WTC11 (cell line): ENCODE results near the gene UCK1. TPM values are rescaled to one million over a fixed set of nuclear protein-coding genes. Genes with fewer than 3 reads are reported as not detected.

Source experiments
- ATAC-seq: fragments of 200-7000 bp; cut with Tn5 transposase; 2 replicates; pipeline ENCODE4 v1.10.0; 2021; ENCODE audit warnings: mild to moderate bottlenecking, moderate library complexity
- CTCF ChIA-PET: fragments of 300-600 bp; sonication (Branson Sonifier 250); formaldehyde crosslinking; loops from one replicate; lab custom pipeline; 2021; ENCODE audit warnings: antibody characterized with exemption; lab: Charles Lee
- POLR2A ChIA-PET: fragments of 350-600 bp; sonication (Branson Sonifier 250); formaldehyde crosslinking; loops from one replicate; lab custom pipeline; 2021; ENCODE audit warnings: antibody characterized with exemption; lab: Charles Lee
- DNase-seq: peaks from one replicate; pipeline ENCODE4 v3.0.0; 2021; ENCODE audit warnings: low spot score
- H3K27ac Mint-ChIP-seq: 2 replicates; pipeline ENCODE4 v1.8.0; 2021; ENCODE audit warnings: mixed read lengths
- H3K27me3 Mint-ChIP-seq: 2 replicates; pipeline ENCODE4 v1.8.0; 2021; ENCODE audit warnings: low read depth, mild to moderate bottlenecking, moderate library complexity, mixed read lengths
- H3K36me3 Mint-ChIP-seq: 2 replicates; pipeline ENCODE4 v1.8.0; 2021; ENCODE audit warnings: mixed read lengths
- H3K4me1 Mint-ChIP-seq: 2 replicates; pipeline ENCODE4 v1.8.0; 2022; ENCODE audit warnings: mixed read lengths
- H3K4me3 Mint-ChIP-seq: 2 replicates; pipeline ENCODE4 v1.8.0; 2021; ENCODE audit warnings: mild to moderate bottlenecking, moderate library complexity, mixed read lengths
- H3K9me3 Mint-ChIP-seq: 2 replicates; pipeline ENCODE4 v1.8.0; 2021; ENCODE audit warnings: mixed read lengths
- ELF4 ChIP-seq: sonication (generic); formaldehyde crosslinking; IDR thresholded peaks from 2 replicates; pipeline ENCODE4 v1.8.1; 2022; ENCODE audit warnings: low read depth, mild to moderate bottlenecking, moderate library complexity, missing genetic modification reagents
- ESRRA ChIP-seq: sonication (generic); formaldehyde crosslinking; IDR thresholded peaks from 2 replicates; pipeline ENCODE4 v1.8.1; 2022; ENCODE audit warnings: mild to moderate bottlenecking, missing genetic modification reagents, borderline replicate concordance
- ETV6 ChIP-seq: sonication (generic); formaldehyde crosslinking; IDR thresholded peaks from 2 replicates; pipeline ENCODE4 v1.8.1; 2022; ENCODE audit warnings: mild to moderate bottlenecking, missing genetic modification reagents
- FOXP1 ChIP-seq: sonication (generic); formaldehyde crosslinking; IDR thresholded peaks from 2 replicates; pipeline ENCODE4 v1.8.0; 2022; ENCODE audit warnings: missing genetic modification reagents, mild to moderate bottlenecking, moderate library complexity, borderline replicate concordance
- IRF2 ChIP-seq: sonication (generic); formaldehyde crosslinking; IDR thresholded peaks from 2 replicates; pipeline ENCODE4 v1.8.0; 2022; ENCODE audit warnings: low read depth, missing genetic modification reagents, borderline replicate concordance
- KAT7 ChIP-seq: sonication (generic); formaldehyde crosslinking; IDR thresholded peaks from 2 replicates; pipeline ENCODE4 v1.8.1; 2023; ENCODE audit warnings: missing genetic modification reagents, mild to moderate bottlenecking, borderline replicate concordance
- NFE2L1 ChIP-seq: sonication (generic); formaldehyde crosslinking; IDR thresholded peaks from 2 replicates; pipeline ENCODE4 v1.8.1; 2023; ENCODE audit warnings: missing genetic modification reagents
- PRRX2 ChIP-seq: fragments of 250-450 bp; sonication (Bioruptor Pico); IDR thresholded peaks from 2 replicates; pipeline ENCODE4 v1.8.0; 2021; ENCODE audit warnings: mild to moderate bottlenecking
- SP1 ChIP-seq: sonication (generic); formaldehyde crosslinking; conservative IDR thresholded peaks from 2 replicates; pipeline ENCODE4 v1.8.1; 2022; ENCODE audit warnings: missing genetic modification reagents
- TEAD1 ChIP-seq: sonication (generic); formaldehyde crosslinking; IDR thresholded peaks from 2 replicates; pipeline ENCODE4 v1.8.0; 2022; ENCODE audit warnings: mild to moderate bottlenecking, missing genetic modification reagents
- ZNF138 ChIP-seq: sonication (generic); formaldehyde crosslinking; conservative IDR thresholded peaks from 2 replicates; pipeline ENCODE4 v1.8.1; 2022; ENCODE audit warnings: mild to moderate bottlenecking, moderate library complexity, missing genetic modification reagents
- ZNF317 ChIP-seq: sonication (generic); formaldehyde crosslinking; IDR thresholded peaks from 2 replicates; pipeline ENCODE4 v1.8.1; 2023; ENCODE audit warnings: low read depth, mild to moderate bottlenecking, moderate library complexity, missing genetic modification reagents, borderline replicate concordance
- ZNF416 ChIP-seq: fragments of 250-450 bp; sonication (Bioruptor Pico); IDR thresholded peaks from 2 replicates; pipeline ENCODE4 v1.9.0; 2021; ENCODE audit warnings: mild to moderate bottlenecking, inconsistent platforms
- total RNA-seq: library from RNA; stranded (reverse); gene quantifications from 3 replicates; pipeline ENCODE4 v1.2.3, GENCODE V29; 2021
- TF ChIP-seq, protein P1 (sequence below): sonication (generic); formaldehyde crosslinking; IDR thresholded peaks from 2 replicates; pipeline ENCODE4 v1.8.0; 2023; ENCODE audit warnings: mild to moderate bottlenecking, missing genetic modification reagents
- TF ChIP-seq, protein P2 (sequence below): sonication (generic); formaldehyde crosslinking; IDR thresholded peaks from 2 replicates; pipeline ENCODE4 v1.8.1; 2022; ENCODE audit warnings: mild to moderate bottlenecking, missing genetic modification reagents, moderate library complexity, borderline replicate concordance
- TF ChIP-seq, protein P3 (sequence below): sonication (generic); formaldehyde crosslinking; IDR thresholded peaks from 2 replicates; pipeline ENCODE4 v1.8.1; 2022; ENCODE audit warnings: low read depth, mild to moderate bottlenecking, moderate library complexity, missing genetic modification reagents, borderline replicate concordance
- TF ChIP-seq, protein P4 (sequence below): sonication (generic); formaldehyde crosslinking; IDR thresholded peaks from 2 replicates; pipeline ENCODE4 v1.8.1; 2023; ENCODE audit warnings: mild to moderate bottlenecking, moderate library complexity, missing genetic modification reagents
- TF ChIP-seq, protein P5 (sequence below): sonication (generic); formaldehyde crosslinking; IDR thresholded peaks from 2 replicates; pipeline ENCODE4 v1.8.1; 2023; ENCODE audit warnings: mild to moderate bottlenecking, missing genetic modification reagents, moderate library complexity
- TF ChIP-seq, protein P6 (sequence below): sonication (generic); formaldehyde crosslinking; IDR thresholded peaks from 2 replicates; pipeline ENCODE4 v1.8.1; 2023; ENCODE audit warnings: mild to moderate bottlenecking, missing genetic modification reagents
- TF ChIP-seq, protein P7 (sequence below): sonication (generic); formaldehyde crosslinking; conservative IDR thresholded peaks from 2 replicates; pipeline ENCODE4 v1.8.1; 2023; ENCODE audit warnings: mild to moderate bottlenecking, low read depth, missing genetic modification reagents, moderate library complexity

UCK1 gene
- total RNA-seq, 1 experiment from 2014 or later = 29.6 TPM

DNA sequence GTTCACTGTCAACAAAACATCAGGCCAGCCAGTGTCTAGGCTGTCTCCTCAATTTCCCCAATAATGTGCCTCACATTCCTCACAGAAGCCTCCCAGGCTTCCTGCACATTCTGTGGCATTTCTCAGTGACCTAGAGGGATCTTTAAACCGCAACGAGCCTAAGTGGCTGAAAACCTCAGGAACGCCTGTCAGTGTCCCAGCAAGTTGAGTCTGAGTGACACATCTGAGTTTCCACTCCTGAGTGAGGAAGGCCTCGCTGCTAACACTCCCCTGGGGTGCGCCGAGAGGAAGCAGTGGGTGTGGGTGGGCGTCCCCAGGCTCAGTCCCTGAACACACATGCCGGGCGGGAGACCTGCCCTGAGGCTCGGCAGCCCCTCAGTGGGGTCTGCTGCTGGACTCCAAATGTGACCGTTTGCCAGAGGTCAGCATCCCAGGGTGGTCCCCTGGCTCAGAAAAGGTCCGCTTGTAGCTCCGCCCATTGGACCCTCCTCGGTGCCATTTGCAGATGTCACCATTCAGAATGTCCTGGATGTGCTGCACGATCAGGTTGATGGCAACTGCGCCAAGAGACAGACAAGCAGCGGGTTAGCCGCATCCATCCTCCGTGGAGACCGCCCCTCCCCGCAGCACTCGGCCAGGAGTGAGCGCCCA lies 6.3 kb downstream of the UCK1 start:
- ChIA-PET CTCF (no interaction called here), POLR2A (interaction anchor here (0.6 kb wide), 1 partner anchor 13 kb away, joined by 3 read pairs; no protein-coding TSS in a partner anchor)
- peaks cover 57% of the 10 kb centered on the region for H3K36me3 Mint-ChIP-seq
- no peak overlapping the region for H3K4me3 Mint-ChIP-seq
- no peaks in the 10 kb centered on the region for H3K9me3 Mint-ChIP-seq
- TF ChIP-seq, protein P1, sequence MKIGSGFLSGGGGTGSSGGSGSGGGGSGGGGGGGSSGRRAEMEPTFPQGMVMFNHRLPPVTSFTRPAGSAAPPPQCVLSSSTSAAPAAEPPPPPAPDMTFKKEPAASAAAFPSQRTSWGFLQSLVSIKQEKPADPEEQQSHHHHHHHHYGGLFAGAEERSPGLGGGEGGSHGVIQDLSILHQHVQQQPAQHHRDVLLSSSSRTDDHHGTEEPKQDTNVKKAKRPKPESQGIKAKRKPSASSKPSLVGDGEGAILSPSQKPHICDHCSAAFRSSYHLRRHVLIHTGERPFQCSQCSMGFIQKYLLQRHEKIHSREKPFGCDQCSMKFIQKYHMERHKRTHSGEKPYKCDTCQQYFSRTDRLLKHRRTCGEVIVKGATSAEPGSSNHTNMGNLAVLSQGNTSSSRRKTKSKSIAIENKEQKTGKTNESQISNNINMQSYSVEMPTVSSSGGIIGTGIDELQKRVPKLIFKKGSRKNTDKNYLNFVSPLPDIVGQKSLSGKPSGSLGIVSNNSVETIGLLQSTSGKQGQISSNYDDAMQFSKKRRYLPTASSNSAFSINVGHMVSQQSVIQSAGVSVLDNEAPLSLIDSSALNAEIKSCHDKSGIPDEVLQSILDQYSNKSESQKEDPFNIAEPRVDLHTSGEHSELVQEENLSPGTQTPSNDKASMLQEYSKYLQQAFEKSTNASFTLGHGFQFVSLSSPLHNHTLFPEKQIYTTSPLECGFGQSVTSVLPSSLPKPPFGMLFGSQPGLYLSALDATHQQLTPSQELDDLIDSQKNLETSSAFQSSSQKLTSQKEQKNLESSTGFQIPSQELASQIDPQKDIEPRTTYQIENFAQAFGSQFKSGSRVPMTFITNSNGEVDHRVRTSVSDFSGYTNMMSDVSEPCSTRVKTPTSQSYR (CRISPR knock-in tag) = no peak
- TF ChIP-seq IRF2 (CRISPR knock-in tag) (no peak), KAT7 (CRISPR knock-in tag) (no peak), ZNF317 (no peak), PRRX2 (CRISPR knock-in tag) (no peak), ELF4 (CRISPR knock-in tag) (no peak), ZNF138 (CRISPR knock-in tag) (no peak), SP1 (CRISPR knock-in tag) (no peak), ZNF416 (CRISPR knock-in tag) (no peak), ETV6 (CRISPR knock-in tag) (no peak), NFE2L1 (CRISPR knock-in tag) (no peak), ESRRA (CRISPR knock-in tag) (no peak), TEAD1 (CRISPR knock-in tag) (no peak), FOXP1 (CRISPR knock-in tag) (no peak)
- TF ChIP-seq, protein P2, sequence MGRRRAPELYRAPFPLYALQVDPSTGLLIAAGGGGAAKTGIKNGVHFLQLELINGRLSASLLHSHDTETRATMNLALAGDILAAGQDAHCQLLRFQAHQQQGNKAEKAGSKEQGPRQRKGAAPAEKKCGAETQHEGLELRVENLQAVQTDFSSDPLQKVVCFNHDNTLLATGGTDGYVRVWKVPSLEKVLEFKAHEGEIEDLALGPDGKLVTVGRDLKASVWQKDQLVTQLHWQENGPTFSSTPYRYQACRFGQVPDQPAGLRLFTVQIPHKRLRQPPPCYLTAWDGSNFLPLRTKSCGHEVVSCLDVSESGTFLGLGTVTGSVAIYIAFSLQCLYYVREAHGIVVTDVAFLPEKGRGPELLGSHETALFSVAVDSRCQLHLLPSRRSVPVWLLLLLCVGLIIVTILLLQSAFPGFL (CRISPR knock-in tag) = no peak
- TF ChIP-seq, protein P3, sequence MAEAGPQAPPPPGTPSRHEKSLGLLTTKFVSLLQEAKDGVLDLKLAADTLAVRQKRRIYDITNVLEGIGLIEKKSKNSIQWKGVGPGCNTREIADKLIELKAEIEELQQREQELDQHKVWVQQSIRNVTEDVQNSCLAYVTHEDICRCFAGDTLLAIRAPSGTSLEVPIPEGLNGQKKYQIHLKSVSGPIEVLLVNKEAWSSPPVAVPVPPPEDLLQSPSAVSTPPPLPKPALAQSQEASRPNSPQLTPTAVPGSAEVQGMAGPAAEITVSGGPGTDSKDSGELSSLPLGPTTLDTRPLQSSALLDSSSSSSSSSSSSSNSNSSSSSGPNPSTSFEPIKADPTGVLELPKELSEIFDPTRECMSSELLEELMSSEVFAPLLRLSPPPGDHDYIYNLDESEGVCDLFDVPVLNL (CRISPR knock-in tag) = no peak
- TF ChIP-seq, protein P4, sequence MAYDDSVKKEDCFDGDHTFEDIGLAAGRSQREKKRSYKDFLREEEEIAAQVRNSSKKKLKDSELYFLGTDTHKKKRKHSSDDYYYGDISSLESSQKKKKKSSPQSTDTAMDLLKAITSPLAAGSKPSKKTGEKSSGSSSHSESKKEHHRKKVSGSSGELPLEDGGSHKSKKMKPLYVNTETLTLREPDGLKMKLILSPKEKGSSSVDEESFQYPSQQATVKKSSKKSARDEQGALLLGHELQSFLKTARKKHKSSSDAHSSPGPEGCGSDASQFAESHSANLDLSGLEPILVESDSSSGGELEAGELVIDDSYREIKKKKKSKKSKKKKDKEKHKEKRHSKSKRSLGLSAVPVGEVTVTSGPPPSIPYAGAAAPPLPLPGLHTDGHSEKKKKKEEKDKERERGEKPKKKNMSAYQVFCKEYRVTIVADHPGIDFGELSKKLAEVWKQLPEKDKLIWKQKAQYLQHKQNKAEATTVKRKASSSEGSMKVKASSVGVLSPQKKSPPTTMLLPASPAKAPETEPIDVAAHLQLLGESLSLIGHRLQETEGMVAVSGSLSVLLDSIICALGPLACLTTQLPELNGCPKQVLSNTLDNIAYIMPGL = no peak
- TF ChIP-seq, protein P5, sequence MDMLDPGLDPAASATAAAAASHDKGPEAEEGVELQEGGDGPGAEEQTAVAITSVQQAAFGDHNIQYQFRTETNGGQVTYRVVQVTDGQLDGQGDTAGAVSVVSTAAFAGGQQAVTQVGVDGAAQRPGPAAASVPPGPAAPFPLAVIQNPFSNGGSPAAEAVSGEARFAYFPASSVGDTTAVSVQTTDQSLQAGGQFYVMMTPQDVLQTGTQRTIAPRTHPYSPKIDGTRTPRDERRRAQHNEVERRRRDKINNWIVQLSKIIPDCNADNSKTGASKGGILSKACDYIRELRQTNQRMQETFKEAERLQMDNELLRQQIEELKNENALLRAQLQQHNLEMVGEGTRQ = no peak
- TF ChIP-seq, protein P6, sequence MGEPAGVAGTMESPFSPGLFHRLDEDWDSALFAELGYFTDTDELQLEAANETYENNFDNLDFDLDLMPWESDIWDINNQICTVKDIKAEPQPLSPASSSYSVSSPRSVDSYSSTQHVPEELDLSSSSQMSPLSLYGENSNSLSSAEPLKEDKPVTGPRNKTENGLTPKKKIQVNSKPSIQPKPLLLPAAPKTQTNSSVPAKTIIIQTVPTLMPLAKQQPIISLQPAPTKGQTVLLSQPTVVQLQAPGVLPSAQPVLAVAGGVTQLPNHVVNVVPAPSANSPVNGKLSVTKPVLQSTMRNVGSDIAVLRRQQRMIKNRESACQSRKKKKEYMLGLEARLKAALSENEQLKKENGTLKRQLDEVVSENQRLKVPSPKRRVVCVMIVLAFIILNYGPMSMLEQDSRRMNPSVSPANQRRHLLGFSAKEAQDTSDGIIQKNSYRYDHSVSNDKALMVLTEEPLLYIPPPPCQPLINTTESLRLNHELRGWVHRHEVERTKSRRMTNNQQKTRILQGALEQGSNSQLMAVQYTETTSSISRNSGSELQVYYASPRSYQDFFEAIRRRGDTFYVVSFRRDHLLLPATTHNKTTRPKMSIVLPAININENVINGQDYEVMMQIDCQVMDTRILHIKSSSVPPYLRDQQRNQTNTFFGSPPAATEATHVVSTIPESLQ = no peak
- TF ChIP-seq, protein P7, sequence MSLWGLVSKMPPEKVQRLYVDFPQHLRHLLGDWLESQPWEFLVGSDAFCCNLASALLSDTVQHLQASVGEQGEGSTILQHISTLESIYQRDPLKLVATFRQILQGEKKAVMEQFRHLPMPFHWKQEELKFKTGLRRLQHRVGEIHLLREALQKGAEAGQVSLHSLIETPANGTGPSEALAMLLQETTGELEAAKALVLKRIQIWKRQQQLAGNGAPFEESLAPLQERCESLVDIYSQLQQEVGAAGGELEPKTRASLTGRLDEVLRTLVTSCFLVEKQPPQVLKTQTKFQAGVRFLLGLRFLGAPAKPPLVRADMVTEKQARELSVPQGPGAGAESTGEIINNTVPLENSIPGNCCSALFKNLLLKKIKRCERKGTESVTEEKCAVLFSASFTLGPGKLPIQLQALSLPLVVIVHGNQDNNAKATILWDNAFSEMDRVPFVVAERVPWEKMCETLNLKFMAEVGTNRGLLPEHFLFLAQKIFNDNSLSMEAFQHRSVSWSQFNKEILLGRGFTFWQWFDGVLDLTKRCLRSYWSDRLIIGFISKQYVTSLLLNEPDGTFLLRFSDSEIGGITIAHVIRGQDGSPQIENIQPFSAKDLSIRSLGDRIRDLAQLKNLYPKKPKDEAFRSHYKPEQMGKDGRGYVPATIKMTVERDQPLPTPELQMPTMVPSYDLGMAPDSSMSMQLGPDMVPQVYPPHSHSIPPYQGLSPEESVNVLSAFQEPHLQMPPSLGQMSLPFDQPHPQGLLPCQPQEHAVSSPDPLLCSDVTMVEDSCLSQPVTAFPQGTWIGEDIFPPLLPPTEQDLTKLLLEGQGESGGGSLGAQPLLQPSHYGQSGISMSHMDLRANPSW (CRISPR knock-in tag) = no peak
- no peaks in the 10 kb centered on the region for H3K27me3 Mint-ChIP-seq
- H3K4me1 Mint-ChIP-seq = peaks cover under 1% of the 10 kb centered on the region; the same call in 1 of the 2 replicates
- no peak overlapping the region for H3K27ac Mint-ChIP-seq
- ATAC-seq (no peak), DNase-seq (no peak)
